HepG2 (cell line): ENCODE results near the gene LAMB4. TPM values are rescaled to one million over a fixed set of nuclear protein-coding genes. Genes with fewer than 3 reads are reported as not detected.

Experiments
- ATF7-NPFF ChIP-seq: sonication (generic); formaldehyde crosslinking; IDR thresholded peaks from 2 replicates; pipeline ENCODE4 v1.8.1; 2023; ENCODE audit warnings: mild to moderate bottlenecking, low read depth, missing genetic modification reagents, moderate library complexity
- CBX2 ChIP-seq, 2 experiments: fragments of 200-600 bp in 1 of 2; sonication (generic); formaldehyde crosslinking in 1 of 2; IDR thresholded peaks; 2 replicates each; pipeline versions ENCODE4 v1.7.0 to v1.8.1; 2018 to 2022; ENCODE audit warnings: low read depth in 2 of 2, low read length in 1 of 2, mild to moderate bottlenecking in 1 of 2, missing genetic modification reagents in 1 of 2
- CHD4 ChIP-seq: fragments of 200-600 bp; sonication (generic); IDR thresholded peaks from 2 replicates; pipeline ENCODE4 v1.7.0; 2017; ENCODE audit warnings: mild to moderate bottlenecking, low read length, borderline replicate concordance
- ELF4 ChIP-seq: sonication (generic); formaldehyde crosslinking; IDR thresholded peaks from 2 replicates; pipeline ENCODE4 v1.5.0; 2020; ENCODE audit warnings: missing genetic modification reagents, mild to moderate bottlenecking, moderate library complexity, borderline replicate concordance
- GFI1 ChIP-seq: sonication (generic); formaldehyde crosslinking; IDR thresholded peaks from 2 replicates; pipeline ENCODE4 v1.5.0; 2020; ENCODE audit warnings: missing genetic modification reagents, mild to moderate bottlenecking, borderline replicate concordance
- RFX5 ChIP-seq: IDR thresholded peaks from 2 replicates; pipeline ENCODE4 v1.6.1; 2011; ENCODE audit warnings: low read depth, low read length, improper control_type of control experiment
- ZBTB20 ChIP-seq: sonication (generic); formaldehyde crosslinking; IDR thresholded peaks from 2 replicates; pipeline ENCODE4 v1.8.1; 2023; ENCODE audit warnings: missing genetic modification reagents, low read depth, mild to moderate bottlenecking, borderline replicate concordance
- ZFP62 ChIP-seq: sonication (generic); formaldehyde crosslinking; IDR thresholded peaks from 2 replicates; pipeline ENCODE4 v1.4.0; 2020; ENCODE audit warnings: missing genetic modification reagents
- ZNF232 ChIP-seq: sonication (generic); formaldehyde crosslinking; IDR thresholded peaks from 2 replicates; pipeline ENCODE4 v1.4.0; 2020; ENCODE audit warnings: missing genetic modification reagents, borderline replicate concordance
- ZNF264 ChIP-seq: sonication (generic); formaldehyde crosslinking; IDR thresholded peaks from 2 replicates; pipeline ENCODE4 v1.4.0; 2020; ENCODE audit warnings: missing genetic modification reagents
- ZNF333 ChIP-seq: sonication (generic); formaldehyde crosslinking; IDR thresholded peaks from 2 replicates; pipeline ENCODE4 v1.4.0; 2020; ENCODE audit warnings: mild to moderate bottlenecking, missing genetic modification reagents, borderline replicate concordance
- ZNF713 ChIP-seq: sonication (generic); formaldehyde crosslinking; IDR thresholded peaks from 2 replicates; pipeline ENCODE4 v1.4.0; 2020; ENCODE audit warnings: mild to moderate bottlenecking, missing genetic modification reagents
- ZNF772 ChIP-seq: sonication (generic); formaldehyde crosslinking; IDR thresholded peaks from 2 replicates; pipeline ENCODE4 v1.5.0; 2020; ENCODE audit warnings: mild to moderate bottlenecking, missing genetic modification reagents
- ZNF781 ChIP-seq: sonication (generic); formaldehyde crosslinking; IDR thresholded peaks from 2 replicates; pipeline ENCODE4 v1.5.1; 2020; ENCODE audit warnings: borderline replicate concordance, mild to moderate bottlenecking, missing genetic modification reagents; ENCODE audit errors: not compliant biosample characterization
- ZZZ3 ChIP-seq: sonication (generic); formaldehyde crosslinking; IDR thresholded peaks from 2 replicates; pipeline ENCODE4 v1.4.0; 2020; ENCODE audit warnings: missing genetic modification reagents, mild to moderate bottlenecking, borderline replicate concordance
- polyA plus RNA-seq, 8 experiments: library from polyadenylated mRNA; depleted of rRNA in 3 of 8; stranded (reverse) in 7 of 8; unstranded in 1 of 8; fragments of >200 nt; fragmentation: Illumina TruSeq in 4 of 8; extraction: Trizol in 4 of 8; gene quantifications; 2 replicates each; pipeline versions ENCODE4 v1.2.1 to v1.2.3, GENCODE V29; 2011 to 2016; ENCODE audit warnings: low read depth in 4 of 8, missing spikeins in 1 of 8, mixed read lengths in 1 of 8; ENCODE audit not compliant: insufficient read depth in 1 of 8
- total RNA-seq, 5 experiments: library from RNA; depleted of rRNA; stranded (reverse); fragments of >200 nt; fragmentation: Illumina TruSeq; extraction: Trizol; gene quantifications; 2 replicates each; pipeline ENCODE4 v1.2.3, GENCODE V29; 2016; ENCODE audit warnings: low read depth in 1 of 5
- TF ChIP-seq, protein P1 (sequence below): sonication (generic); formaldehyde crosslinking; IDR thresholded peaks from 2 replicates; pipeline ENCODE4 v1.8.0; 2022; ENCODE audit warnings: mild to moderate bottlenecking, missing genetic modification reagents, borderline replicate concordance
- TF ChIP-seq, protein P2 (sequence below): sonication (generic); formaldehyde crosslinking; IDR thresholded peaks from 2 replicates; pipeline ENCODE4 v1.4.0; 2020; ENCODE audit warnings: mild to moderate bottlenecking, low read depth, missing genetic modification reagents
- TF ChIP-seq, protein P3 (sequence below): sonication (generic); formaldehyde crosslinking; IDR thresholded peaks from 2 replicates; pipeline ENCODE4 v1.5.0; 2020; ENCODE audit warnings: missing genetic modification reagents
- TF ChIP-seq, protein P4 (sequence below): sonication (generic); formaldehyde crosslinking; IDR thresholded peaks from 2 replicates; pipeline ENCODE4 v1.5.0; 2020; ENCODE audit warnings: mild to moderate bottlenecking, missing genetic modification reagents, borderline replicate concordance

The LAMB4 gene
- total and polyA plus RNA-seq, 2 of the 13 experiments (the other 11 are each of a cell fraction or from before 2014, with no cell fraction given), result 0.05 TPM; not detected in 1

DNA sequence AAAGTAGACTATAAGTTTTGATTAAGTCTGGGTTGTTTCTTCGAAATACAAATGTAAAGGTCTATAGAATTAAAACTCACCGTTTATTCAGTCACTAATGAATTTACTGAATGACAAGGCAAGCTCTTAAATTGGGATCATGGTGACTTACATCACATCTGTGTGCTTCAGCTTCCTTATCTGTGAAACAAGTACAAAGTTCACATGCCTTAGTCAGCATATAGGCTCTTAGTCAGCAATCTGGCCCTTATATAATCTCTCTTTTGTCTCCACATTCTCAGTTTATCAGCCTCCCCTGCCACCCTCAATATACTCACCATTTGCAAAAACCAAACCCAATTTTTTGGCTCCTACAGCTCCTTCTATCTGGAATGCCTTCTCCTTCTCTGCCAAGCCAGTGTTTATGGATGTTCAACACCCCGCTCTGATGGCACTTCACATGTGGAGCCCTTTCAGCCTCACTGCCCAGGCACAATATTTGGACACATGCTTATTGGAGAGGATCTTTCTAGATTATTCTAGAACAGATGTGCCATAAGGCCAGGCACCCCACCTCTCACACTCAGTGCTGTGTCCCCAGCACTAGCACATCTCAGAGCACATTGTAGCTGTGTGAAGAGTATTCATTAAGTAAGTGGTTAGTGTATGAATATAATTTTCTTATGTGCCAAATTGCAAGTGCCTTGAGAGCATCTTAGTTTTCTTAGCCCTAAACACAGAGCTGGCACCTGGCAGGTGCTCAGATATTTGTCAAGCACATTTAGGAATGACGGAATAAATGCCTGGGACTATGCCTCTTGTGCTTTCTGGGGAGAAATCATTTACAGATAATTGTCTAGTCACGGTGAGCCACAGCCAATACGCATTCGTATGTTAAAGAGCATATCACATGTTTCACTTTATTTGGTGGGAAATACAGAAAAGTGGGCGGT, 117.4 kb downstream of the LAMB4 start (continued):
- TF ChIP-seq, protein P1, sequence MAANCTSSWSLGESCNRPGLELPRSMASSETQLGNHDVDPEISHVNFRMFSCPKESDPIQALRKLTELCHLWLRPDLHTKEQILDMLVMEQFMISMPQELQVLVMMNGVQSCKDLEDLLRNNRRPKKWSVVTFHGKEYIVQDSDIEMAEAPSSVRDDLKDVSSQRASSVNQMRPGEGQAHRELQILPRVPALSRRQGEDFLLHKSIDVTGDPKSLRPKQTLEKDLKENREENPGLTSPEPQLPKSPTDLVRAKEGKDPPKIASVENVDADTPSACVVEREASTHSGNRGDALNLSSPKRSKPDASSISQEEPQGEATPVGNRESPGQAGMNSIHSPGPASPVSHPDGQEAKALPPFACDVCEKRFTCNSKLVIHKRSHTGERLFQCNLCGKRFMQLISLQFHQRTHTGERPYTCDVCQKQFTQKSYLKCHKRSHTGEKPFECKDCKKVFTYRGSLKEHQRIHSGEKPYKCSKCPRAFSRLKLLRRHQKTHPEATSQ (CRISPR knock-in tag), result no peak
- TF ChIP-seq ATF7-NPFF (CRISPR knock-in tag) (no peak), ZNF232 (CRISPR knock-in tag) (no peak), ZZZ3 (CRISPR knock-in tag) (no peak), ELF4 (no peak), ZNF333 (CRISPR knock-in tag) (no peak), ZNF781 (CRISPR knock-in tag) (peak; percentile 71), ZNF713 (CRISPR knock-in tag) (no peak), RFX5 (peak; percentile 32; the same call in 1 of the 2 replicates), ZBTB20 (CRISPR knock-in tag) (peak; percentile 99), ZFP62 (CRISPR knock-in tag) (no peak), CBX2 (IDR thresholded peaks at IDR 0.05; ENCODE audit: low read depth, low read length) (no peak), CBX2 (CRISPR knock-in tag; IDR thresholded peaks at IDR 0.05; ENCODE audit: low read depth) (no peak), ZNF264 (CRISPR knock-in tag) (no peak), ZNF772 (no peak), GFI1 (peak; percentile 67; the same call in 1 of the 2 replicates), CHD4 (peak; percentile 88; the same call in 1 of the 2 replicates)
- TF ChIP-seq, protein P2, sequence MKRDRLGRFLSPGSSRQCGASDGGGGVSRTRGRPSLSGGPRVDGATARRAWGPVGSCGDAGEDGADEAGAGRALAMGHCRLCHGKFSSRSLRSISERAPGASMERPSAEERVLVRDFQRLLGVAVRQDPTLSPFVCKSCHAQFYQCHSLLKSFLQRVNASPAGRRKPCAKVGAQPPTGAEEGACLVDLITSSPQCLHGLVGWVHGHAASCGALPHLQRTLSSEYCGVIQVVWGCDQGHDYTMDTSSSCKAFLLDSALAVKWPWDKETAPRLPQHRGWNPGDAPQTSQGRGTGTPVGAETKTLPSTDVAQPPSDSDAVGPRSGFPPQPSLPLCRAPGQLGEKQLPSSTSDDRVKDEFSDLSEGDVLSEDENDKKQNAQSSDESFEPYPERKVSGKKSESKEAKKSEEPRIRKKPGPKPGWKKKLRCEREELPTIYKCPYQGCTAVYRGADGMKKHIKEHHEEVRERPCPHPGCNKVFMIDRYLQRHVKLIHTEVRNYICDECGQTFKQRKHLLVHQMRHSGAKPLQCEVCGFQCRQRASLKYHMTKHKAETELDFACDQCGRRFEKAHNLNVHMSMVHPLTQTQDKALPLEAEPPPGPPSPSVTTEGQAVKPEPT (CRISPR knock-in tag), result no peak
- TF ChIP-seq, protein P3, sequence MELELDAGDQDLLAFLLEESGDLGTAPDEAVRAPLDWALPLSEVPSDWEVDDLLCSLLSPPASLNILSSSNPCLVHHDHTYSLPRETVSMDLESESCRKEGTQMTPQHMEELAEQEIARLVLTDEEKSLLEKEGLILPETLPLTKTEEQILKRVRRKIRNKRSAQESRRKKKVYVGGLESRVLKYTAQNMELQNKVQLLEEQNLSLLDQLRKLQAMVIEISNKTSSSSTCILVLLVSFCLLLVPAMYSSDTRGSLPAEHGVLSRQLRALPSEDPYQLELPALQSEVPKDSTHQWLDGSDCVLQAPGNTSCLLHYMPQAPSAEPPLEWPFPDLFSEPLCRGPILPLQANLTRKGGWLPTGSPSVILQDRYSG (CRISPR knock-in tag), result no peak
- TF ChIP-seq, protein P4, sequence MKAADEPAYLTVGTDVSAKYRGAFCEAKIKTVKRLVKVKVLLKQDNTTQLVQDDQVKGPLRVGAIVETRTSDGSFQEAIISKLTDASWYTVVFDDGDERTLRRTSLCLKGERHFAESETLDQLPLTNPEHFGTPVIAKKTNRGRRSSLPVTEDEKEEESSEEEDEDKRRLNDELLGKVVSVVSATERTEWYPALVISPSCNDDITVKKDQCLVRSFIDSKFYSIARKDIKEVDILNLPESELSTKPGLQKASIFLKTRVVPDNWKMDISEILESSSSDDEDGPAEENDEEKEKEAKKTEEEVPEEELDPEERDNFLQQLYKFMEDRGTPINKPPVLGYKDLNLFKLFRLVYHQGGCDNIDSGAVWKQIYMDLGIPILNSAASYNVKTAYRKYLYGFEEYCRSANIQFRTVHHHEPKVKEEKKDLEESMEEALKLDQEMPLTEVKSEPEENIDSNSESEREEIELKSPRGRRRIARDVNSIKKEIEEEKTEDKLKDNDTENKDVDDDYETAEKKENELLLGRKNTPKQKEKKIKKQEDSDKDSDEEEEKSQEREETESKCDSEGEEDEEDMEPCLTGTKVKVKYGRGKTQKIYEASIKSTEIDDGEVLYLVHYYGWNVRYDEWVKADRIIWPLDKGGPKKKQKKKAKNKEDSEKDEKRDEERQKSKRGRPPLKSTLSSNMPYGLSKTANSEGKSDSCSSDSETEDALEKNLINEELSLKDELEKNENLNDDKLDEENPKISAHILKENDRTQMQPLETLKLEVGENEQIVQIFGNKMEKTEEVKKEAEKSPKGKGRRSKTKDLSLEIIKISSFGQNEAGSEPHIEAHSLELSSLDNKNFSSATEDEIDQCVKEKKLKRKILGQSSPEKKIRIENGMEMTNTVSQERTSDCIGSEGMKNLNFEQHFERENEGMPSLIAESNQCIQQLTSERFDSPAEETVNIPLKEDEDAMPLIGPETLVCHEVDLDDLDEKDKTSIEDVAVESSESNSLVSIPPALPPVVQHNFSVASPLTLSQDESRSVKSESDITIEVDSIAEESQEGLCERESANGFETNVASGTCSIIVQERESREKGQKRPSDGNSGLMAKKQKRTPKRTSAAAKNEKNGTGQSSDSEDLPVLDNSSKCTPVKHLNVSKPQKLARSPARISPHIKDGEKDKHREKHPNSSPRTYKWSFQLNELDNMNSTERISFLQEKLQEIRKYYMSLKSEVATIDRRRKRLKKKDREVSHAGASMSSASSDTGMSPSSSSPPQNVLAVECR (CRISPR knock-in tag), result peak; percentile 29; the same call in 1 of the 2 replicates
